ELF-1 (cell line): ENCODE data around the gene UPK3B.
A peak's percentile ranks its signal among the peaks of the same experiment; 100 is the strongest.
"Not testable (repeated sequence)": the region's sequence is repeated elsewhere in the genome, so short reads cannot be mapped to it uniquely, and the experiment has no call there.

Source experiments
- DNase-seq: peaks from one replicate; pipeline ENCODE4 v3.0.0-alpha.2; 2016; ENCODE audit warnings: low read depth, low spot score

The UPK3B gene

DNA sequence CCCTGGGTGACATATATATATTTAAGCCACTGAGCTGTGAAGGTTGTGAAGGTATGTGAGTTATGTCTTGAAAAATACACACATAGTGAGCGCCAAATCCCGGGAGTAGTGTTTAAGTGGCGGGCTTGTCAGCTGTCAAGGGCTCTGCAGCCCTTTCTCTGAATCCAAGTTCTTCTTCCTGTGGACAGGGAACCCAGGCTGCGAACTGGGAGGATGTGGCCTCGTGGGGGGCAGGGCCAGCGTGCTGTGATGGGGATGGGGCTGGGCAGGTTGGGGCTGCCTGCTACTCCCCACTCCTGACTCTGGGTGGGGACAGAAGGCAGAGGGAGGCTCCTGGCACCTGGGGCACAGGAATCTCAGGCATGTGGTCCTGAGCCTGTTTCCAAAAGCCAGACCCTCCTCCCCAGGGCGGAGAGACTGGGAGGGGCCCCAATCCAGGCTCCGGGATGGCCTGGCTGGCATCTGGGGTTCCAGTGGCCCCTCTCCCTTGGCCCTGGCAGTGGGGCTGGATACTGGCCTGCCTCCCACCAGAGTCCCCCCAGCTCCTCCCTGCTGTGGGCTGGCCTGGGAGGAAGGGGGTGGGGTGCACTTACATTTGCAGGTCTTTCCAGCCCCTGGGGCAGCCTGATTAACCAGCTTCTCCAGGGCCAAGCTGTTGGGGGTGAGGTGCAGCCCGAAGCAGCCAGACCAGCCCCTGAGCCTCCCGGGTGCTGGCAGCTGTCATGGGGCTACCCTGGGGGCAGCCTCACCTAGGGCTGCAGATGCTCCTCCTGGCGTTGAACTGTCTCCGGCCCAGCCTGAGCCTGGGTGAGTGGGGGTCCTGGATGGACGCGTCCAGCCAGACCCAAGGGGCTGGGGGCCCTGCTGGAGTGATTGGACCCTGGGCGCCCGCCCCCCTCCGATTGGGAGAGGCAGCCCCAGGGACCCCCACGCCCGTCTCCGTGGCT lies at the start of gene UPK3B:
Gene UPK3B (plus strand): TSS at position 622 of the 947 bp plus-strand sequence. CDS start 101 bp downstream, at position 723.
- peak; percentile 82 for DNase-seq

DNA sequence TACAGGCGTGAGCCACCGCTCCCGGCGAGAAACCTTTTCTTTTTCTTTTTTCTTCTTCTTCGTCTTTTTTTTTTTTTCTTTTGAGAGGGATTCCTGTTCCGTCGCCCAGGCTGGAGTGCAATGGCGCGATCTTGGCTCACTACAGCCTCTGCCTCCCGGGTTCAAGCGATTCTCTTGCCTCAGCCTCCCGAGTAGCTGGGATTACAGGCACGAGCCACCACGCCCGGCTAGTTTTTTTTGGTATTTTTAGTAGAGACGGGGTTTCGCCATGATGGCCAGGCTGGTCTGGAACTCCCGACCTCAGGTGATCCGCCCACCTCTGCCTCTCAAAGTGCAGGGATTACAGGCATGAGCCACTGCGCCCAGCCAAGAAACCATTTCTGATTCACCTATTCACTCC lies 49.6 kb upstream of the UPK3B start:
- not testable (repeated sequence) for DNase-seq

DNA sequence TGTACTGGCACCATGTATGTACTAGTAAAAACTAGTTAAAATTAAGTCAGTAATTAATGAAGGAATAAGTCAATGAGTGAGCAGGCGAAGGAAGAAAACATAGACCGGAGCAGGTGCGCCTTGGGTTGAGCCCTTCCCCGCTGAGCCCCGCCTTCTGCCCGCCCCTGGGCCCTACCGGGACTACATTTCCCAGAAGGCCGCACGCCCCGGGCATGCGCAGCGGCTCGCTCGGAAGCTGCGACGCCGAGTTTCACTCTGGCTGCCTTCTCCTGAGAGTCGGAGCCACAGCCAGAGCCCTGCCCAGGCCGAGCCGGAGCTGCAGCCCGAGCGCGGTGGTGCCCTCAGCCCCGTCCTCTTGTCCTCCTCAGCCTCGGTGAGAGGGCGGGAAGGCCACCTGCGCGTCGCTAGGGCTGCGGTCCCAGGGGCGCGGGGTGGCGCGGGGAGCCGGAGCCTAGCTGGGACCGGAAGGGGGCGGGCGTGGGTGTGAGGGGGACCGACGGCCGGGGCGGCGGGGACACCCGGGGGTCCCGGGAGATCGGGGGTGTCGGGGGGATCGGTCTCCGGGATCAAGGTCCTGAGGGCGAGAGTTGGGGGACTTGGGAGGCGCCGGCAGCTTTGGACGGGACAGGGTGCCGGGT lies 48.8 kb upstream of the UPK3B start, which contains the start of gene DTX2:
Gene DTX2 (plus strand): TSS at position 246 of the 638 bp plus-strand sequence. CDS start 18,801 bp downstream, outside the sequence.
- not testable (repeated sequence) for DNase-seq

DNA sequence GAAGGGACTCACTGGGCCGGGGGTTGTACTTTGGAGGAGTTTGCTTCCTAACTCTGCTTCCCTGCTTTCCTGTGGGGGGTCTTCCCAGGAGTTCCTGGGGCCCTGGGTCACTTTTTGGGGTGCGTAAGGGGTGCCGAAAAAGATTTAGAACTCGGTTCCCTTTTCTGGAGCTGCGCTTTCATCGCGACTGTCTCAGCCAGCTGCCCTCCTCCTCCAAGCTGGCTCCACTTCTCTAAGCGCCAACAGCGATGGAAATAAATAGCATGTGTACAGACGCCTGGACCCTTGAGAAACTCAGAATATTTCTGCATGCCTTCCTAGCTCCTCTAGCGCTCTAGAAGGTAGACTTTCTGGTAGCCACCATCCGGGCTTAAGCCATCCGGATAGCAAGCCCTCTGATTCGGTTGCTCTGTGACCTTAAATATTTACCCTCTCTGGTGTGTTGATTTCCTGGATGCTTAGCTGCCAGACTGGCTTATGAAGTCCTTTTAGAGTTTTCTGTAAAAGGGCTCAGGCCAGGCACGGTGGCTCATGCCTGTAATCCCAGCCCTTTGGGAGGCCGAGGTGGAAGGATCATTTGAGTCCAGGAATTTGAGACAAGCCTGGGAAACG lies 48.0 kb upstream of the UPK3B start:
- DNase-seq: not testable (repeated sequence)

DNA sequence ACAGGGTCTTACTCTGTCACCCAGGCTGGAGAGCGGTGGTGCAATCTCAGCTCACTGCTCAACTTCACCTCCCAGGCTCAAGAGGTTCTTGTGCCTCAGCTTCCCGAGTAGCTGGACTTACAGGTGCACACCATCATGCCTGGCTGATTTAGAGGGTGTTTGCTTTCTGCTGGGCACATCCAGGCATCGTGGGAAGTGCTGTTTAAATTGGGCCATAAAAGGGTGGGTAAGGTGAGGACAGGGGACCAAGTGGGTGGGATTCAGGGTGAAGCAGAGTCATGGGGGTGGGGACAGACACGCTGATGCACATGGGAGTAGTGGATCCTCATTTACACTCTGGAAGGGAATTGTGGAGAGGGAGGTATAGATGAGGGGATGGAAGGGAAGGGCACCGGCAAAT lies 45.4 kb upstream of the UPK3B start:
- DNase-seq: not testable (repeated sequence)

DNA sequence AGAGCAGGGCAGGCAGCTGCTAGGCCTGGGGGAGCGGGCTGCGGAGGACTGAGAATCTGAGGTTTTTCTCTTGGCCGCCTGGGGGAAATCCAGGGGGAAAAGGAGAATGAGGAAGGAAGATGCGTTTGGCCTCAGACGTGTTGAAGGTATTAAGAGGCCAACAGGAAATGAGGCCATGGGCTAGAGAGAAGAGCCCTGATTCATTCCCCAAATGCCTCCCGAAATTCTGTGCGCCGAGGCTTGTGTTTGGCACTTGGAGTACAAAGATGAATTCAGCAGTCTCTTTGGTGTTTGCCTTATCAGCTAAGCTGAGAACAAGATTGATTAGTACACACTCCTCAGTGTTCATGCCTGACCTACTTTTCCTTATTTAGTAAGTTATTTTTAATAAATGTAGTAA lies 44.4 kb upstream of the UPK3B start:
- not testable (repeated sequence) for DNase-seq

DNA sequence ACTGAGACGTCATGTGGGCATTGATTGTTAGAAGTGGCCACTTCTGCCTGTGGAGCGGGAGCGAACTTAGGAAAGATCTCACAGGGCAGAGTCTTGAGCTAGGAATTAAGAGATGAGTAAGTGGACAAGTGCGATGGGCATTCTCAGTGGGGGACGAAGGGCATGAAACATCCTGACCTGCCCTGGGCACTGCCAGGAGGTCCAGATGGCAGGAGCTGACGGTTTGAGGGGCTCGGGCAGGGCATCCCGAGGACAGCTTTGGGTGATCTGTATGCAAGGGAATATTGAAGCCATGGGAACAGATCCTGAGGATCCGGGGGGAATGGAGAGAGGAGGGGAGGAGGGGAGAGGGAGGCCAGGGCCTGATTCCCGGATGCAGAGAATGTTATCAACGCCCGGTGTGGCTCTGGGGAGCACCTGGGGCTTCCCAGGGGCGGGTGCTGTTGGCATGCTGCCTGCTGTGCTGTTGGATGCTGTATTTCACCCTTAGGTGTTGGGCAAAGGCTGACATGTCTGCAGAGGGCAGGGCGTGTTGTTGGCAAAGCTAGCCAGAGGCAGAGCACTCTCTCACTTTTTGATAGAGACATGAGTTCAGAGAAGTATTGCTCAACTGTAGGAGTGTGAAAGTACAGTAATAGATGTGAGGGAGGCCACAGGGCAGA lies 42.5 kb upstream of the UPK3B start:
- DNase-seq: not testable (repeated sequence)

DNA sequence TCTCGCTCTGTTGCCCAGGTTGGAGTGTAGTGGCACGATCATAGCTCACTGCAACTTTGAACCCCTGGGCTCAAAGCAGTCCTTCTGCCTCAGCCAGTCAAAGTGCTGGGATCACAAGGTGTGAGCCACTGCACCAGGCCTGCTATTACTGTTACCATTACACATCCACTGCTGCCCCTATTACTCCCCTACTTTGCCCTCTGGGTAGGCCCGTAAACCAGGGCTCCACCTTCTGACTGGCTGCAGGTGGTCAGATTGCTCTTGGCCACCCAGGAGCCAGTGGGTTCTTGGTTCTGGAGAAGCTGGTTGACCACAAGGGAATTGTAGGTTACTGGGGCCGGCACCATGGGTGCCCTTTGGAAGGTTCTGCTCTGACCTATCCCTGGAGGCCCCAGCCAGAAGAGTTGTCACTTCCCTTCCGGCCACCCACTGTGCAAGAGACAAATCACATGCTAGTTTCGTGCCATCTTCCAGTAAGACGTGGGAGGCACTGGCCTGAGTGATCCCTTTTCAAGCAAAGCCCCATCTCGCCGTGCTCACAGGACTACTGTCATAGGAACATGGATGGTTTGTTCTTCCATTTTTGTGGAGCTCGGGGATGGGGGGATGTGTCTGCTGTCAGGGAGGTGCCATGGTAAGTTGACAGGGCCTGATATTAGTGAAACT lies 38.7 kb upstream of the UPK3B start:
- DNase-seq: not testable (repeated sequence)

DNA sequence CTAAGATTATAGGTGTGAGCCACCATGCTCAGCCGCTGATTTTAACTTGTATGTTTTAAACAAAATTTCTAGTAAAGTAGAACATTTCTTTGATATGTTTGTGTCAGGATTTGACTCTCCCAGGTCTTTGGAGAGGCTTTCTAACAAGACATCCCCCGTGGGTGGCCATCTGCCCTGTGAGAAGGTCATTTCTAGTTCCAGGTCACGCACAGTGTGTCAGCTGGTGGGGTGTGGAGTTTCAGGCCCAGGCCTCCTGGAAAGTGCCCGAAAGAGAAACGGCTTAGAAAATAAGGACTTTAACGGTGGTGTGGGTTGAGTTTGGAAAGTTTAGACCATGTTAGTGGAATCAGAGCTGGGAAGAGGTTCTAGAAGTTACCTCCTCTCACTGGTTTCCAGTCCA lies 37.3 kb upstream of the UPK3B start:
- DNase-seq: not testable (repeated sequence)

DNA sequence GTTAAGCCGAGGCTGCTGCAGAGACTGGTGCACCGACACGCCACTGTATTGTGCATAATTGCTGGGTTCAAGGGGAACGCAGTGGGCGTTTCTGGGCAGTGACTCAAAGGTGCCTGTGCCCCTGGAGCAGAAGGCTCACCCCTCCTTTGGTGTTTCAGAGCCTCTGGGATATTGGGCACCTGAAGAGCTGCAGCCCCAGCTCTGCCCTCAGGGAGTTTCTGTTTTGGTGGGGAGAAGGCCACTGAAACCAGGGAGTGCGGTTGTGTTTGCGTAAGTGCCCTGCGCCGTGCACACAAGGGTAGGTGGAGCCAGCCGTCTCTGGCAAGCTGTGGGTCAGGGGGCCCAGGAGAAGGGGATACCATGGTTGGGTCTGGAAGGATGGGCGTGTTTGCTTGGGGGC lies 34.1 kb upstream of the UPK3B start:
- not testable (repeated sequence) for DNase-seq

DNA sequence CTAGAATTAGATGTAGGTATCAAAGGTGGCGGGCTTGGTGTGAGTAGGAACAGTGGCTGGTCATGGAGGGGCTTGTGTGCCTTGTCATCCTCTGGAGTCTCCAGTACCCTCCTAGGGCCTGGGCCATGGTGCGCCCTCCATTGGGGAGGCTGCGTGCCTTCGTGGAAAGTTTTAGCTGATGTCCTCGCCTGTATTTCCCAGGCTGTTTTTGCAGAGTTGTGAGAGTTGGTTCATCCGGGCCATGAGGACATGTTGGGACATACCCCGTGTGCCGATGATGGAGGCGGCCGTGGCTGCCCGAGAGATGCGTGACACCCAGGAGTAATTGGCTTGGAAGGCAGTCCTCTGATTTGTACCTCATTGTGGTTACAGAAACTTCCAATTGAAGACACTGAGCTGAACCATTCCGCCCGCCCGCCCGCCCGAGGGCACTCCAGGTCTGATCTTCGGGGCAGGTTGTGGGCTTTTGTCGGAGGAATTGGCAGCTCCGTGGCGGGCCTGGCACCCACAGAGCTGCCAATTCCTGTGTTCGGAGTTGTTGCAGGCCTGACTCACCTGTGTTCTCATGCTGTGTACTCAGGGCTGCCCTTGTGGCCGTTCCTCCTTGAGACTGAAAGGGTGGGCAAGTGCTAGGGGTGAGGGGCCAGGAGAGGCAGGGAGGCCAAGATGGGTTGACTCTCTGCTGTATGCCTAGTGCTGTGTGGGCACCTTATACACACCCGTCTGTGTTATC lies 33.4 kb upstream of the UPK3B start:
- DNase-seq: not testable (repeated sequence)

DNA sequence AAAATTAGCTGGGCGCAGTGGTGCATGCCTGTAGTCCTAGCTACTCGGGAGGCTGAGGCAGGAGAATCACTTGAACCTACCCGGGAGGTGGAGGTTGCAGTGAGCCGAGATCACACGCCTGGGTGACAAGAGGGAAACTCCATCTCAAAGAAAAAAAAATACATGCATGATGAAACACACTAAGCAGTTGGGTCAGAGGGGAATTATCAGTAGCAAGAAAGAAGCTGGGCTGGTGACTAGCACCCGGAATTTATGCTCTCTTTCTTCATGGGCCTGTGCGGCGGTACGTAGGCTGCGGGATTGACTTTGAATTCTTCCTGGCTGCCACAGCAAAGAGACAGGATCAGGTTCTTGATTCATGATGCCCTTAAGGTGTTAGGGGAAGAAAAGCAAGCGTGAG lies 30.7 kb upstream of the UPK3B start:
- not testable (repeated sequence) for DNase-seq

DNA sequence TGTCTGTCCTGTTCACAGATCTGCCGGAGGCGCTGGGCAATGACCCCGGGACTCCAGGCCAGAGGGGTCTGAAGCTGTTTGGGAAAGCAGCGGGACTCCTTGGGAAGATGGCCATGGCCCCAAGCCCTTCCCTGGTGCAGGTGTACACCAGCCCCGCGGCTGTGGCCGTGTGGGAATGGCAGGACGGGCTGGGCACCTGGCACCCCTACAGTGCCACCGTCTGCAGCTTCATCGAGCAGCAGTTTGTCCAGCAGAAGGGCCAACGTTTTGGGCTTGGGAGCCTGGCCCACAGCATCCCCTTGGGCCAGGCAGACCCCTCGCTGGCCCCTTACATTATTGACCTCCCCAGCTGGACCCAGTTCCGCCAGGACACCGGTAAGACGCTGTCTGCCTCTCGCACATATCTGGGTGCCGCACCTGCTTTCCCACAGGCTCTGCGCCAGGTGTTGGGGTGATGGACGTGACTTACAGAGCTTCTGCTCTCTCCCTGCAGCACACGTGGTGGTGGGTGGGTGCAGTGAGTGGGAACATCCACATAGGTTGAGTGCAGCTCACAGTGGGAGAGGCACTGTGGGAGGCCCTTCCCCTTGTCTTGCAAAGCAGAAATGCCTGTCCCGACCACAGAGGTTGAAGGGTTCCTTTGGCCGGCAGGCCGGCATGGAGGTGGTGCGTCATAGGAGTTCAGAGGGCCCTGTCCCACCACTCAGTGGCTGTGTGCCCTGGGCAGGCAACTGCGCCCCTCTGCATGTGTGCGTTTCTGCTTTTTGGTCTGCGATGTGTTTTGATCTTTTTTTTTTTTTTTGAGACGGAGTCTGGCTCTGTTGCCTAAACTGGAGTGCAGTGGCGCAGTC lies 29.7 kb upstream of the UPK3B start:
- DNase-seq: not testable (repeated sequence)

DNA sequence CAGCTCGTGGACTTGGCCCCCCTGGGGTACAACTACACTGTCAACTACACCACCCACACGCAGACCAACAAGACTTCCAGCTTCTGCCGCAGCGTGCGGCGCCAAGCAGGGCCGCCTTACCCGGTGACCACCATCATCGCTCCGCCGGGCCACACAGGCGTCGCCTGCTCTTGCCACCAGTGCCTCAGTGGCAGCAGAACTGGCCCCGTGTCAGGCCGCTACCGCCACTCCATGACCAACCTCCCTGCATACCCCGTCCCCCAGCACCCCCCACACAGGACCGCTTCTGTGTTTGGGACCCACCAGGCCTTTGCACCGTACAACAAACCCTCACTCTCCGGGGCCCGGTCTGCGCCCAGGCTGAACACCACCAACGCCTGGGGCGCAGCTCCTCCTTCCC lies 27.7 kb upstream of the UPK3B start:
- DNase-seq: not testable (repeated sequence)

DNA sequence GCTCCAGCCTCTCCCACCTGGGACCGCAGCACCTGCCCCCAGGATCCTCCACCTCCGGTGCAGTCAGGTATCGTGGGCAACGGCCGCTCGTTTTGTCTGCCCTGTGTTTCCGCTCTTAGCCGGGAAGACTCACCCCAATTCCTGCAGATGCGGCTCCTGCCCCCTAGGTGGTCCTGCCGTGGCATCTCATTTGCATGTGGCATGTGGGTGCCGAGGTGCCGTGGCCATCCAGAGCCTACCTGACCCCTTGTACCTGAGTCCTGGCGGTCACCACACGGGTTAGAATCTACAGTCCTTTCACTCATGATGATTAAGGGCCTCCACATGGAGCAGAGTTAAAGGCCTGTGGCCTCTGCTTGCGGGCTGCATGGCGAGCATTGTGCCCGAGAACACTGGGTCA lies 27.3 kb upstream of the UPK3B start:
- not testable (repeated sequence) for DNase-seq

DNA sequence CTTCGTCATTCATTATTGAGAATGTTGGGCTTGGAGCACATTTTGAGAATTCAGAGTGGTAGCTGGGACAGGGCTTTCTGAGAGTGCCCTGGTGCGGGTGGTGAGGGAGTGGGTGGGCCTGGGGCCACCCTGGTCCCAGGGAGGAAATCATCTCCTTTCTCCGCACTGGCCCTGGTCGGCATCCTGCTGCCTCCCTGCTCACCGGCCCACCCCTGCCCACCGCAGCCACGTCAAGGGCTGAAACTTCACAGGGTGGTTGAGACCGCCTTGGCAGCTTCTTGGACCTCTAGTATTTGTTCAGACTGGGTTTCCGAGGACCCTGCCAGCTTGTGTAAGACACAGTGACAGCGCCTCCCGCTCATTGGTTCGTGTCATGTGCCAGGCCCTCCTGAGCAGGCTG lies 25.9 kb upstream of the UPK3B start:
- DNase-seq: not testable (repeated sequence)

DNA sequence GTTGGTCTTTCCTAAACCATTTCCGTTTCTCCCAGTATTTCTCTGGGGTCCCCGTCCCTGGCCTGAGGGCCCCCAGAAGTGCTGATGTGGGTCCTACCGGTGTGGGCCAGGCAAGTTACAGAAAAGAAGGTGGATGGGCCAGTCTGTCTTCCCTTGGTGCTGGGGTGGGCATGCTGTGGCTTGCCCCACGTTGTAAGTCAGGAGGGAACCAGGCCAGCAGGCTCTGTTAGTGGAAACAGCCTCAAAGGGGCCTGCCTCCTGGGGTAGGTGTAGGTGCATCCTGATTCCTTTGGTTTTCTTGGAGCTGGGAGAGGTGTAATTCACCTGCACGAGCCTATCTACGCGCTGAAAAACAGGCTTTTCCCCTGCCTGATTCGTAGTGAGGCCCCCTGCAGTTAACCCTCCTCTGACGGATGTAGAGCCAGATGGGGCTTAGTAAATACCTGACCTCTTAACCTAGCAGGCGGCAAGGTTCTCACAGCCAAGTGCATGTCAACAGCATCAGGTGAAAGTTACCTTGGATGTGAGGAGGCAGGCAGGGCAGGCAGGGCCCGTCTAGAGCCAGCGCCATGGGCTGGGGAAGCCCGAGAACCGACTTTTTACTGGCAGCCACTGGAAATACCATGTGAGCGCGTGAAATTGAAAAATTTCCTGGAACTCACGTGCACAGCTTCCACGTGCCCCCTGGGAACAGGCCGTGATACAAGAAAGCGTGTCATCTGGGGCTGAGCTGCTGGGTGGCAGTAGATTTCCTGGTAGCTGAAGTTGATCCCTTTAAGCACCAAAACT lies 24.3 kb upstream of the UPK3B start:
- DNase-seq: not testable (repeated sequence)

DNA sequence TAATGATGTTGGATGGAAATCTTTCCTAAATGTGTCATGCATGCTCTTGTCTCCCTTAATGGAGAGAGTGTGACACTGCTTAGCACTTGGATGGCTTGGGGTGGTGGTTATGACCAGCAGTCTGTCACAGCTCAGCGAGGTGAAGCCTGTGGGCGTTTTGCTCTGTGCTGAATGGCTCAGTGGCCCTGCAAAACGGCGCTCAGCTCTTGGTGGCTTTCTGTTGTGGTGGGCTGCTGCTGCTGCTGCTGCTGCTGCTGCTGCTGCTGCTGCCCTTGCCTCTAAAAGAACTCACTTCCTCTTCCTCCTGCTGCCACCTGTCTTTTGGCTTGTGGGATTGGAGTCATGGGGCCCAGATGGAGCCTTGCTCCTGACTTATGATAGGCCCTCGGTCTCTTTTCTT lies 23.7 kb upstream of the UPK3B start:
- not testable (repeated sequence) for DNase-seq

DNA sequence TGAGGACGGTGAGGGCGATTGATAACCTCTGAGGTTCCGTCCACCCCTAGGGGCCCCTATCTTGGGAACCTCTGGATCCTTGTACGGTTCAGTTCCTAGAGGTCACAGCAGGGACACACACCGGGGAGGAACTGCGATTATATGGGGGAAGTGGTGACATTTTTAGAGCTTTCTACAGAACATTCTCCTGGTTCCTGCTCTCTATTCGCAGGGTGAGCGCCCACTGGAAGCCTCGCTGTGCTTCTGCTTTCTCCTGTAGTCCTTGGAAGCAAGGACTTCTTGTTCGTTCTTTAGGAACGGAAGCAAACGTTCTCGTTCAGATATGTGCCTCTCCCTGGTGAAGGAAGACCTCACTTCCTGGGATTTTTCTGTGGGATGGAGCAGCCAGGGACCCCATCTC lies 22.4 kb upstream of the UPK3B start:
- DNase-seq: not testable (repeated sequence)
